NCI-H510A (cell line): ENCODE data around the gene MRPS30.
"Not testable (repeated sequence)": the region's sequence is repeated elsewhere in the genome, so short reads cannot be mapped to it uniquely, and the experiment has no call there.

Source experiments
- DNase-seq: peaks from one replicate; lab custom pipeline; 2025; lab: John Stamatoyannopoulos, UW

Gene MRPS30

DNA sequence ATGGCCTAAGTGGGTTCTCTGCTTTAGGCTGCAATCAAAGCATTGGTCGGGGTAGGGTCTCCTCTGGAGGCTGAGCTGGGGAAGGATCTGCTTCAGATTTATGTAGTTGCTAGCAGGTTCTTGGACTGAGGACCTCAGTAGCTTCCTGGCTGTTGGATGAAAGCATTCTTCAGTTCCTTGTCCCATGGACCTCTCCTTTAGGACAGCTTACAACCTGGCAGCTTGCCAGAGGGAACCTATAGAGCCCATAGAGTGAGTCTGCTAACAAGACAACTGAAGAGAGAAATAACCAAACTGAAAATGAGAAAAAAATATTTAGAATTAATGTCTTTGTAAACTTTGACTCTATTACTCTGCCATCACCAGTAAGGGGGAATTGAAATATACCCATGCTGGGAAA is 12.4 kb downstream of the MRPS30 start:
- no peak for DNase-seq

DNA sequence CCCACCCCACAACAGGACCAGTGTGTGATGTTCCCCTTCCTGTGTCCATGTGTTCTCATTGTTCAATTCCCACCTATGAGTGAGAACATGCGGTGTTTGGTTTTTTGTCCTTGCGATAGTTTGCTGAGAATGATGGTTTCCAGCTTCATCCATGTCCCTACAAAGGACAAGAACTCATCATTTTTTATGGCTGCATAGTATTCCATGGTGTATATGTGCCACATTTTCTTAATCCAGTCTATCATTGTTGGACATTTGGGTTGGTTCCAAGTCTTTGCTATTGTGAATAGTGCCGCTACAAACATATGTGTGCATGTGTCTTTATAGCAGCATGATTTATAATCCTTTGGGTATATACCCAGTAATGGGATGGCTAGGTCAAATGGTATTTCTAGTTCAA is 15.9 kb downstream of the MRPS30 start:
- DNase-seq = not testable (repeated sequence)

DNA sequence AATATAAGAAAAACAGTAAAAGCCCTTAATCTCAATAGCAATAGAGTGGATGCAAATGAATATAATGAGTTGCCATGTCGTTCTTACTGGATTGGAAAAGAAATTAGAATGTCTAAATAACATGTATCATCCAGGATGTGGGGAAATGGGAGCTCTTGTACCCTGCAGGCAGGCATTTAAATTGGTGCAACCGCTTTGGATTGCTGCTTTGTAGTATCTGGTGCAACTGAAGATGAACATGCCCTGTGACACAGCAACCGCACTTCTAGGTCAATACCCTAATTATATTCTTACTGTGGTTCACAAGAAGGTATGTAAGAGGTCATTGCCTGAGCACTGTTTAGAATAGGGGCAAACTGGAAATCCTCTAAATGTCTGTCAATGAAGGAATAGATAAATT is 18.9 kb downstream of the MRPS30 start:
- DNase-seq = no peak

DNA sequence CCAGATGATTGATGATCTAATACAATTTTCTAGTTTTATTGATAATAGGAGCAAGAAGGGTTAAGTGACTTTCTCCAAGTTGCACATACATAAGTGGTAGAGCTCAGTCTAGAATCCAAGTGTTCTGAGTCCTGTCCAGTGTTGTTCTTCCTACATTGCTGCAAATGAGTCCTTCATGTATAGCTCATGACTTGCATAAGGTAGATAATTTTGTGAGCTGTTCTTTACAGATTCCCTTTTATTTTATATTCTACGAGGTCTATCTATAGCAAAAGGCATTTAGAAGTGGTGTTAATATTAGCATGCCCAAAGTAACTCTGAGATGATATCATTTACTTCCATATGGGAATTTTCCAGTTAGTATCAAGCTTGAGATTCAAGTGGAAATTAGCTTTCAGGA is 20.0 kb downstream of the MRPS30 start:
- DNase-seq = no peak

DNA sequence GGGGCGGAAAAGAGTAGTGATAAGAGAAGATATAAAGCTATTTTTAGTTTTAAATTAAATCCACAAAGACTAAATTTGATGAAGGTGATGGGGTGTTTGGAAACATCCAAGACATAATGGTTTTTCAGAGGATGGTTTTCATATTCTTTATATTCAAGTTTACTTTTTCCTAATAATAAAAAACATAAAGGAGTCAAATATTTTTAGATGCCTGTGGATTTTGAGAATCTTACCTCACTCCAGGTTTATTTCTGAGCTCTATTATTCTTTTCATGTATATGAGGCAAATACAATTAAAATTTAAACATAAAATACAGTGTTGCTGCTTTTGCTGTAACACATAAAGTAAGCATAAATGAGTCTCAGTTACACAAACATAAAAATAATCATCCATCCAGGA is 22.2 kb downstream of the MRPS30 start:
- no peak for DNase-seq

DNA sequence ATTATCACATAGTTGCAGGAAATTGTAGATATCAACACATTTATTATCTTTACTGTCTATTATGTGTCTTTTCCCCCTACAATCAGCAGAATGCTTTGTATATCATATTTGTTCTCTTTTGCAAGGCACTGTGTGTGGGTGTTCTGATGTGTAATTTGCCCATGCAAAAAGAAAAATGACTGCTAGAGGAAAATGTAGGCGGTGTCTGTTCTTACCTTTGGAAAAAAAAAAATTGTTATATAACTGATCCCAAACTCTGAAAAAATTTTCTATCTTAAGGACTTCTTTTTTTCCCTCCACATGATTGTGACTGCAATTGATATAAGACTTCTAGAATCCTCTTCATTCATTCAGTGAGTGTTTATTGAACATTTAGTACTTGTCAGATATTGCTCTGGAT is 24.5 kb downstream of the MRPS30 start:
- DNase-seq = no peak

DNA sequence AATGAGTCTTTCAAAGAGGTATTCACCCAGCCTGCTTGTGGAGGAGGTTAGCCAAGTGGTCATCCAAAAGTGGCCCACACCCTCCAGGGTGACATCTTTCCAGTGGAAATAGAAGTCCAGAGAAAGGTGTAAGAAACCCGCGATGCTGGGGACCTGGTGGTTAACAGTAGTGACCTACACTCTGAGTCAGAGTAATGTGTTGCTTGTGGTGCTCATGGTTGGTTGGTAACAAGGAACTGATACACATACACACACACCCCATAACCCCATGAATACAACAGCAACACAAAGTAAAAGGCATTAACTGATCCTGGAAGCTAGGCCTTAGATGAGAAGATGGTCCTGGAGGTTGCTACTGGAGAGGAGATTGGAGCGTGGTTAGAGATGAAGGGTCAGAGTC is 26.9 kb downstream of the MRPS30 start:
- no peak for DNase-seq

DNA sequence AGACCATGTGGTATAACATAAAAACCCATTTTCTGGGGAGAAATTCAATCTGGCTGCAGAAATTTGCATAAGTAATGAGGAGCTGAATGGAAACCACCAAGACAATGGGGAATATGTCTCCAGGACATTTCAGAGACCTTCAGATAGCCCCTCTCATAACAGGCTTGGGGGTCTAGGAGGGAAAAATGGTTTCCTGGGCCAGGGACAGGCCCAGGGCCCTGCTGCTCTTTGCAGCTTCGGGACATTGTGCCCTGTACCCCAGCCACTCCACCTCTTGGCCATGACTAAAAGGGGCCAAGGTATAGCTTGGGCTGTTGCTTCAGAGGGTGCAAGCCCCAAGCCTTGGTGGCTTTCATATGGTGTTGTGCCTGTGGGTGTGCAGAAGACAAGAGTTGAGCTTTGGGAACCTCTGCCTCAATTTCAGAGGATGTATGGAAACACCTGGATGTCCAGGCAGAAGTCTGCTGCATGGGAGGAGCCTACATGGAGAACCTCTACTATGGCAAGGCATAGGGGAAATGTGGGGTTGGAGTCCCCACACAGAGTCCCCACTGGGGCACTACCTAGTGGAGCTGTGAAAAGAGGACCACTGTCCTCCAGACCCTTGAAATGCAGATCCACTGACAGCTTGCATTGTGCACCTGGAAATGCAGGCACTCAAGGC is 30.4 kb downstream of the MRPS30 start:
- DNase-seq = no peak

DNA sequence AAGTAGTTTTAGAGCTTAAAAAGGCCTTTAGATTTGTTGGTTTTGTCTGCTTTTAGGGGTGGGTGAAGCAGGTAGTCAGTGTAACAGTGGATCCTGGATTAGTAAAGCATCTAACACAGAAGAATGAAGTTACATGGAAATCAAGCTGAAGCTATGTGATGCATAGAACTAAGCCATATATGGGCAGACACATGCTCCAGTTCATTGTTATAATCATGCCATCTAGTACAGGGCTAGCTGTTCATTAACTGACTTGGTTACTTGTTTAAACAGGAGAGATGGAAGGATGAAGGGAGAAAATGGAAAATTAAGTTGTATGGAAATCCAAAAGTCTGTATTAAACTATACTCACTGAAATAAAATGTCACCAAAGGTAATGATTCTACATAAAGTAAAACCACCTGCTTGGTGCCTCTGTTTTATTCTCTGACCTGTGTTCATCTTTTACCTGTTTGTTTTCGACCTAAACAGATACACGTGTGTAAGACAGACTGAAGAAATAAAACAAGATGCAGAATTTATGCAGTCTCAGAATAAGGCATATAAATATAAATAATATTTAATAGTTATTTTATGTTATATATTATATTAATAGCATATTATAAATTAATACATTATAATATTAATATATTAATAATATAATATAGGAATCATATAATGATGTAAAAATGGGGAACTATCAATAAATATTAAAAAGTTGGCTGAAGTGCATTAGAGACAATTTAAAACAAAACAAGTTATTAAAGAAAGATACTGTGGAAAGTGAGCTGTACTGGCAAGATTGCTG is 33.9 kb downstream of the MRPS30 start:
- DNase-seq = no peak

DNA sequence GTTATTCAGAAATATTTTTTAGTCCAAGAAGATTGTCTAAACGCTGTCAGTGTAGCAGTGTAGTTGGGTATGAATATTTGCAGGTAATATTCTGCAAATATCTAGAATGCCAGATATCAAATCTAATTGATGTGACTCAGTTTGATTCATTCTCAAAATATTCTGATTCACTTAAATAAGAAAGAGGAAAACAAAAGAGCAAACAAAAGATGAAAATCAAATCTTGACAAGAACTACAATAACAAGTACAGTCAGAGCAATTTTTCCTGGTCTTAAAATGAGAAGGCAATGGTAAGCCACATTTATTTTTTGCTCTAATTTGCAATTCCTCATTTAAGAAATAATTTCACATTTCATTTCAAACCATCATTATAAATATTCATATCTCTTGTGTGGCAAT is 36.0 kb downstream of the MRPS30 start:
- DNase-seq = no peak

DNA sequence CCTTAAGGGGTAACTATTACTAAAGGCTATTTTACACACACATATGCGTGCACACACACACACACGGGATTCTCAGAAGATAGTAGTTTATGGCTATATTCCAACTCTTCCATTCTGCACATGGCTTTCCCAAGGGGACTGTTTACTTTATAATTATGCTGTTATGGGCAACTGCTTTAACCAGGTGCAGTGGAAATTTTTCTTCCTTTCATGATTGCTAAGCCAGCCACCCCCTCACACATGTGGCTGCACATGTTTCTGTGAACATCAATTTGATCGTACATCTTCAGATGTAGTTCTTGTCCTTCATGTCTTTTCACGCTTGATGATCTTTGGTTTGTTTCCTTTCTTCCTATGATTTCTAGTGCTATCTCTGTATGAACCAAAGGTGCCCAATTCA is 37.0 kb downstream of the MRPS30 start:
- no peak for DNase-seq

DNA sequence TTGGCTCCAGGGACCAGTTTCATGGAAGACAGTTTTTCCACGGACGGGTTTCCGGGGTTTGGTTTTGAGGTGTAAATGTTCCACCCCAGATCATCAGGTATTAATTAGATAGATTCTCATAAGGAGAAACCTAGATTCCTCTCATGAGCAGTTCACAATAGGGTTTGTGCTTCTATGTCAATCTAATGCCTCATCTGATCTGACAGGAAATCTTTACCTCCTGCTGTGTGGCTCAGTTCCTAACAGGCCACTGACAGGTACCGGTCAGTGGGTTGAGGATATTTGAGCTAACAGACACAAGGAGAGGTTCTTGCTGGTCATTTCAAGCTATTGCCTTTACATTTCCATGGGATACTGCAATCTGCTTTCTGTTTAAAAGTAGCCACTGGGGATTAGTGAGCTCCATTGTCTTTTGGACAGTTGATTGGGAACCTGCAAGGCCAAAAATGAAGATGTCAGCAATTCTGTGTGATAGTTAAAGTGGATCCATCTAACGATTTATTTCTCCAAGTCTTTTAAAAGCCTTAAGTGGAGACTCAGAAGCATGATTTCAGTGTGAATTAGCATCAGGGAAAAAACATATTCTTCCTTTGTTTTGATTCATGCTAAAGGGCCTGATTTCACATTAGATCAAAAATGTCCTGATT is 38.6 kb downstream of the MRPS30 start:
- no peak for DNase-seq

DNA sequence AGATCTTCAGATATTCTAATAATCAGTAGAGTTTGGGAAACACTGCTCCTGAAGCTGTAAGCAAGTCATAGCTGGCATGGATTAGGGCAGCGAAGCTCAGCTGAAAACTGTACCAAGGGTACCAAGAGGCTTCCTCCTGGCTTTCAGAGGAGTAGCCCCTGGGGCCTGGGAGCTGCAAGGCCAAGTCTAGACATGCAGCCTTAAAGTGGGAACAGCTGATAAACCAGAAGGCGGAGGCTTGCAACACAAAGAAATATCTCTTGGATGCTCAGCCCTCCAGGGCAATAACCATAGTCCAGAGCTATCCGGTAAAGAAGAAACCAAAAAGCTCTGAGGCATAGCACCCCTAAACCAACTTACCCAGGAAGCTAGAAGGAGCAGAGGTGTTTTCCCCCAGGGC is 51.5 kb downstream of the MRPS30 start:
- no peak for DNase-seq

DNA sequence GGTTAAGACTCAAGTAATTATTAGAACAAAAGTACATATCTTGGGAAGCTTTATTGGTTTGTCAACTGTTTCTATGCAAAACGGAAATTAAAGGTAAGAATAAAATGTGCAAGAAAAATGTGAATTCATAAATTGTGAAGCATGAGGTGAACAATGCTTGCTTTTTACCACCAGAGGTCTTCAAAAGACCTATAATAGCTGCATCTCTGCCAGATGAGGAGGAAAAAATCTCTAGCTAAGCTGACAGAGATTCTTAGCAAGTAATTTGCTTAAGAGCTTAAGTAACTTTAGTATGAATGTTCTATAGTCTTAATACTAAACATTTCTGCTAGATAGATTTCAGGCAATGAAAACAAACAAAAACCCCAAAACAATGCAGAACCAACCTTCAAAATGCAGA is 54.1 kb downstream of the MRPS30 start:
- no peak for DNase-seq
